K562 (cell line): ENCODE data around the gene ADM2. TPM values are rescaled to one million over a fixed set of nuclear protein-coding genes. Genes with fewer than 3 reads are reported as not detected.
A peak's percentile ranks its signal among the peaks of the same experiment; 100 is the strongest.

Experiments
- ATAC-seq: fragments of 200-7000 bp; cut with Tn5 transposase; 3 replicates; pipeline ENCODE4 v1.9.1; 2020; ENCODE audit warnings: moderate library complexity
- BruUV-seq: library from RNA; stranded (reverse); fragments of 400-500 nt; replicated peaks from 2 replicates; lab custom pipeline; 2021; lab: Mats Ljungman, UMichigan
- CTCF ChIA-PET: fragments of 300-600 bp; formaldehyde crosslinking; extraction: SDS; loops from one replicate; lab custom pipeline; 2021; ENCODE audit warnings: low intra/inter-chr PET ratio; lab: Yijun Ruan, JAX
- POLR2A ChIA-PET: fragments of 300-600, 350-650 bp; sonication (Branson Sonifier 250); formaldehyde crosslinking; extraction: SDS; loops from one replicate; lab custom pipeline; 2021; ENCODE audit warnings: antibody characterized with exemption, inconsistent platforms; lab: Yijun Ruan, JAX
- DNase-seq, 4 experiments: peaks; one replicate each; pipeline versions ENCODE4 v3.0.0 to v3.0.0-alpha.2; 2011 to 2018; ENCODE audit warnings: low spot score in 3 of 4, mixed read lengths in 3 of 4; ENCODE audit errors: extremely low read depth in 1 of 4
- FAIRE-seq: peaks from 2 replicates; lab custom pipeline; 2011; peaks lifted over from hg19 to GRCh38; lab: Jason Lieb, UNC
- H2AFZ ChIP-seq: 2 replicates; pipeline ENCODE4 v1.6.0; 2011; ENCODE audit warnings: low read depth, low read length, control low read depth, inconsistent platforms
- H3K27ac ChIP-seq: fragments of 200-600 bp; 3 replicates; pipeline ENCODE4 v1.8.0; 2011; ENCODE audit warnings: low read depth, mild to moderate bottlenecking, control low read depth, inconsistent platforms, low read length, moderate library complexity, mixed read lengths; ENCODE audit errors: extremely low read depth
- H3K27me3 ChIP-seq, 2 experiments: fragments of 300-600 bp in 1 of 2; 2 replicates in 1 of 2; 3 replicates in 1 of 2; pipeline versions ENCODE4 v1.6.0 to v1.8.0; 2011; ENCODE audit warnings: inconsistent platforms in 2 of 2, low read length in 2 of 2, mild to moderate bottlenecking in 1 of 2, mixed read lengths in 1 of 2, moderate library complexity in 1 of 2; ENCODE audit not compliant: control insufficient read depth in 2 of 2, insufficient read depth in 2 of 2
- H3K36me3 ChIP-seq: fragments of 300-600 bp; 3 replicates; pipeline ENCODE4 v1.8.0; 2011; ENCODE audit warnings: mild to moderate bottlenecking, low read length, inconsistent platforms; ENCODE audit not compliant: control insufficient read depth, insufficient read depth
- H3K4me1 ChIP-seq, 2 experiments: fragments of 200-600 bp in 1 of 2; replicated peaks in 1 of 2; 2 replicates in 1 of 2; 3 replicates in 1 of 2; pipeline versions ENCODE4 v1.5.1 to v1.8.0; 2011; ENCODE audit warnings: inconsistent platforms in 2 of 2, low read length in 2 of 2, mild to moderate bottlenecking in 1 of 2, mixed read lengths in 1 of 2, moderate library complexity in 1 of 2; ENCODE audit not compliant: control insufficient read depth in 2 of 2, insufficient read depth in 2 of 2
- H3K4me2 ChIP-seq: 2 replicates; pipeline ENCODE4 v1.6.1; 2011; ENCODE audit warnings: low read length, control low read depth, inconsistent platforms, mixed read lengths; ENCODE audit not compliant: insufficient read depth
- H3K4me3 ChIP-seq: fragments of 200-600 bp; sonication (generic), shearing (Covaris generic); 2 replicates; pipeline ENCODE4 v1.5.1; 2016; ENCODE audit warnings: control low read depth, inconsistent platforms
- H3K79me2 ChIP-seq: fragments of 200-600 bp; 3 replicates; pipeline ENCODE4 v1.8.0; 2011; ENCODE audit warnings: low read length, inconsistent platforms; ENCODE audit not compliant: control insufficient read depth, insufficient read depth
- H3K9ac ChIP-seq, 2 experiments: 2 replicates each; pipeline versions ENCODE4 v1.6.0 to v1.6.1; 2011; ENCODE audit warnings: low read depth in 2 of 2, low read length in 2 of 2, control low read depth in 1 of 2, inconsistent platforms in 1 of 2, mild to moderate bottlenecking in 1 of 2, mixed read lengths in 1 of 2; ENCODE audit not compliant: insufficient read depth in 1 of 2
- H3K9me1 ChIP-seq: one replicate; pipeline ENCODE4 v1.6.0; 2011; ENCODE audit warnings: inconsistent platforms, mild to moderate bottlenecking, low read length, moderate library complexity; ENCODE audit not compliant: control insufficient read depth, insufficient read depth
- H3K9me3 ChIP-seq: replicated peaks from 2 replicates; pipeline ENCODE4 v1.5.1; 2011; ENCODE audit warnings: low read depth, low read length, inconsistent platforms; ENCODE audit not compliant: control insufficient read depth, insufficient read depth
- H4K20me1 ChIP-seq: replicated peaks from 2 replicates; pipeline ENCODE4 v1.6.1; 2011; ENCODE audit warnings: low read length, inconsistent platforms, mixed read lengths; ENCODE audit not compliant: control insufficient read depth, insufficient read depth
- GABPA ChIP-seq: fragments of 200-800 bp; sonication (Bioruptor generic); conservative IDR thresholded peaks from 2 replicates; pipeline ENCODE4 v1.6.1; 2016; ENCODE audit warnings: low read depth, missing genetic modification characterization, missing compliant biosample characterization
- POLR2G ChIP-seq: fragments of 200-400 bp; formaldehyde crosslinking; IDR thresholded peaks from 2 replicates; pipeline ENCODE4 v1.6.1; 2017; ENCODE audit warnings: low read depth, mild to moderate bottlenecking, antibody characterized with exemption, low read length, moderate library complexity
- RBFOX2 ChIP-seq: fragments of 200-400 bp; formaldehyde crosslinking; IDR thresholded peaks from 2 replicates; pipeline ENCODE4 v1.6.1; 2017; ENCODE audit warnings: low read depth, mild to moderate bottlenecking, low read length, moderate library complexity
- ZBTB33 ChIP-seq: sonication (generic); formaldehyde crosslinking; IDR thresholded peaks from 2 replicates; pipeline ENCODE4 v1.8.1; 2023; ENCODE audit warnings: mild to moderate bottlenecking, missing genetic modification reagents
- ZKSCAN3 ChIP-seq: fragments of 250-450 bp; sonication (Bioruptor Pico); IDR thresholded peaks from 2 replicates; pipeline ENCODE4 v1.4.0; 2020
- WGBS: fragments of 100-300 bp; shearing (Covaris generic); methylation state at CpG from one replicate; pipeline ENCODE4 v1.1.6; 2016; ENCODE audit warnings: low coverage, mixed read lengths; ENCODE audit not compliant: insufficient coverage; ENCODE audit errors: missing lambda C conversion rate; 5-methylcytosine and 5-hydroxymethylcytosine counted together
- in situ Hi-C: fragments of 300-500 bp; cut with MboI; formaldehyde crosslinking; loops from 4 replicates; pipeline ENCODE4 v1.15.0; 2018; ENCODE audit warnings: inconsistent platforms, mixed read lengths
- intact Hi-C: fragments of 100-400 bp; cut with micrococcal nuclease; formaldehyde crosslinking; loops from 2 replicates; pipeline ENCODE4 v1.14.2; 2022
- polyA plus RNA-seq, 8 experiments: library from polyadenylated mRNA; depleted of rRNA in 4 of 8; stranded (reverse) in 5 of 8; unstranded in 3 of 8; fragments of >200 nt; fragmentation: Nextera tagmentation in 2 of 8; fragmentation: Illumina TruSeq in 1 of 8; extraction: Ambion mirVana in 2 of 8; extraction: Trizol in 1 of 8; gene quantifications; 2 replicates each; pipeline versions ENCODE4 v1.2.1 to v1.2.3, GENCODE V29; 2011 to 2014; ENCODE audit warnings: inconsistent platforms in 1 of 8, missing spikeins in 1 of 8
- total RNA-seq, 7 experiments: library from RNA; depleted of rRNA in 6 of 7; stranded (reverse); fragments of >200 nt in 6 of 7; fragmentation: Illumina TruSeq in 2 of 7; extraction: Trizol in 2 of 7; gene quantifications; 2 replicates each; pipeline versions ENCODE4 v1.2.1 to v1.2.3, GENCODE V29; 2011 to 2021; ENCODE audit warnings: low replicate concordance in 1 of 7

Gene ADM2
- total and polyA plus RNA-seq, 9 of the 15 experiments (the other 6 are each of a cell fraction or from before 2014, with no cell fraction given): 0.11 to 5.1 (median 0.38) TPM

- ChIA-PET POLR2A (interaction anchor here (0.5 to 2.3 kb wide), 2 partner anchors 10 to 236 kb away, joined by 3 to 8 read pairs; no protein-coding TSS in a partner anchor), CTCF (no interaction called here)
- H3K36me3 ChIP-seq: peaks cover 4% of the 10 kb centered on the region; the same call in 1 of the 3 replicates
- H3K9me1 ChIP-seq: no peaks in the 10 kb centered on the region
- in situ Hi-C loops: no loop called here
- H3K4me1 ChIP-seq: peaks cover 17 to 66% of the 10 kb centered on the region in 2 experiments; a peak in 4 of 5 replicates
- peaks cover 5% of the 10 kb centered on the region; the same call in 1 of the 2 replicates for H4K20me1 ChIP-seq
- TF ChIP-seq ZBTB33 (CRISPR knock-in tag) (peak; percentile 92), GABPA (no peak), ZKSCAN3 (CRISPR knock-in tag) (no peak), RBFOX2 (0 out of 2 replicates have a peak, but pooled peaks have one; percentile 19), POLR2G (peak; percentile 61)
- DNase-seq (no peak), FAIRE-seq (no peak), ATAC-seq (no peak)
- BruUV-seq: no TSS peak
- H3K27ac ChIP-seq: no peak overlapping the region
- no peak overlapping the region for H3K4me3 ChIP-seq
- WGBS: 99% methylated on average over 15 of the region's 50 CpGs
- H2AFZ ChIP-seq: no peak overlapping the region
- H3K9ac ChIP-seq: no peak overlapping the region
- 0 out of 2 replicates have a peak, but pooled peaks cover 2% of the 10 kb centered on the region for H3K9me3 ChIP-seq
- intact Hi-C loops: loop anchor here (5.0 kb wide), 1 partner anchor 33 kb away; the partner anchor contains the start of gene SYCE3
- peaks cover 23% of the 10 kb centered on the region for H3K79me2 ChIP-seq
- no peaks in the 10 kb centered on the region for H3K27me3 ChIP-seq
- no peak overlapping the region for H3K4me2 ChIP-seq
Observed at GRCh38 chr22:50529416-50529896, 48.1 kb downstream of the ADM2 start.
